Activated CD8-positive, alpha-beta T cell treated with anti-CD3 and anti-CD28 coated beads for 36 hours (primary cell): ENCODE data around the gene ATP13A3. TPM values are rescaled to one million over a fixed set of nuclear protein-coding genes. Genes with fewer than 3 reads are reported as not detected.
"Not testable (repeated sequence)": the region's sequence is repeated elsewhere in the genome, so short reads cannot be mapped to it uniquely, and the experiment has no call there.

ENCODE experiments used
- ATAC-seq: fragments of 200-7000 bp; cut with Tn5 transposase; one replicate; pipeline ENCODE4 v1.10.0; 2021; ENCODE audit warnings: mild to moderate bottlenecking, moderate library complexity
- CTCF ChIA-PET: fragments of 350-600 bp; sonication (Branson Sonifier 250); formaldehyde crosslinking; loops from one replicate; lab custom pipeline; 2021; ENCODE audit warnings: antibody characterized with exemption; lab: Charles Lee
- POLR2A ChIA-PET: fragments of 350-600 bp; sonication (Branson Sonifier 250); formaldehyde crosslinking; loops from one replicate; lab custom pipeline; 2021; ENCODE audit warnings: antibody characterized with exemption; lab: Charles Lee
- DNase-seq: peaks from one replicate; pipeline ENCODE4 v3.0.0-alpha.2; 2020
- H3K27ac Mint-ChIP-seq: one replicate; pipeline ENCODE4 v1.8.0; 2021; ENCODE audit warnings: mild to moderate bottlenecking, mixed read lengths
- H3K27me3 Mint-ChIP-seq: one replicate; pipeline ENCODE4 v1.8.0; 2021; ENCODE audit warnings: mixed read lengths
- H3K36me3 Mint-ChIP-seq: one replicate; pipeline ENCODE4 v1.8.0; 2021; ENCODE audit warnings: low read depth, mixed read lengths
- H3K4me1 Mint-ChIP-seq: one replicate; pipeline ENCODE4 v1.8.0; 2021; ENCODE audit warnings: low read depth, mixed read lengths
- H3K4me3 Mint-ChIP-seq: one replicate; pipeline ENCODE4 v1.8.0; 2021; ENCODE audit warnings: mild to moderate bottlenecking, moderate library complexity, mixed read lengths
- H3K9me3 Mint-ChIP-seq: one replicate; pipeline ENCODE4 v1.8.0; 2021; ENCODE audit warnings: mixed read lengths
- intact Hi-C: fragments of 100-400 bp; cut with micrococcal nuclease; formaldehyde crosslinking; loops from one replicate; pipeline ENCODE4 v1.10.0; 2022
- total RNA-seq, 2 experiments: library from RNA; stranded (reverse); gene quantifications; one replicate each; pipeline ENCODE4 v1.2.3, GENCODE V29; 2021
- TF ChIP-seq, protein P1 (sequence below): fragments of 200-600 bp; IDR thresholded peaks from one replicate; pipeline ENCODE4 v1.8.0; 2022; ENCODE audit warnings: antibody characterized with exemption, mild to moderate bottlenecking

The ATP13A3 gene
- total RNA-seq, 2 experiments from 2014 or later, result 101 to 110 TPM

- H3K27ac Mint-ChIP-seq, result no peak overlapping the region
- intact Hi-C loops, result no loop called here
- POLR2A ChIA-PET, result interaction anchor here (0.6 to 1.9 kb wide), 5 partner anchors 10 to 186 kb away, joined by 3 to 8 read pairs (median 3); no protein-coding TSS in a partner anchor
Measured at GRCh38 chr3:194484614-194485013, 2.2 kb downstream of the ATP13A3 start.

GRCh38 chr3:194483850-194484249 lies 3.0 kb downstream of the ATP13A3 start:
- POLR2A ChIA-PET, result interaction anchor here (0.6 to 1.3 kb wide), 2 partner anchors 10 to 142 kb away, joined by 3 to 6 read pairs; no protein-coding TSS in a partner anchor
- Mint-ChIP-seq H3K9me3 (no peaks in the 10 kb centered on the region), H3K4me1 (peaks cover 66% of the 10 kb centered on the region), H3K4me3 (no peak overlapping the region), H3K27ac (no peak overlapping the region), H3K36me3 (peaks cover 40% of the 10 kb centered on the region), H3K27me3 (no peaks in the 10 kb centered on the region)
- ATAC-seq (no peak), DNase-seq (no peak)
- intact Hi-C loops, result no loop called here
- CTCF ChIA-PET, result interaction anchor here (1.1 to 3.7 kb wide), 5 partner anchors 10 to 111 kb away, joined by 3 to 44 read pairs (median 4); no protein-coding TSS in a partner anchor
- TF ChIP-seq, protein P1, sequence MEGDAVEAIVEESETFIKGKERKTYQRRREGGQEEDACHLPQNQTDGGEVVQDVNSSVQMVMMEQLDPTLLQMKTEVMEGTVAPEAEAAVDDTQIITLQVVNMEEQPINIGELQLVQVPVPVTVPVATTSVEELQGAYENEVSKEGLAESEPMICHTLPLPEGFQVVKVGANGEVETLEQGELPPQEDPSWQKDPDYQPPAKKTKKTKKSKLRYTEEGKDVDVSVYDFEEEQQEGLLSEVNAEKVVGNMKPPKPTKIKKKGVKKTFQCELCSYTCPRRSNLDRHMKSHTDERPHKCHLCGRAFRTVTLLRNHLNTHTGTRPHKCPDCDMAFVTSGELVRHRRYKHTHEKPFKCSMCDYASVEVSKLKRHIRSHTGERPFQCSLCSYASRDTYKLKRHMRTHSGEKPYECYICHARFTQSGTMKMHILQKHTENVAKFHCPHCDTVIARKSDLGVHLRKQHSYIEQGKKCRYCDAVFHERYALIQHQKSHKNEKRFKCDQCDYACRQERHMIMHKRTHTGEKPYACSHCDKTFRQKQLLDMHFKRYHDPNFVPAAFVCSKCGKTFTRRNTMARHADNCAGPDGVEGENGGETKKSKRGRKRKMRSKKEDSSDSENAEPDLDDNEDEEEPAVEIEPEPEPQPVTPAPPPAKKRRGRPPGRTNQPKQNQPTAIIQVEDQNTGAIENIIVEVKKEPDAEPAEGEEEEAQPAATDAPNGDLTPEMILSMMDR, result no peak

More at GRCh38 chr3:194484614-194485013, 2.2 kb downstream of the ATP13A3 start:
- H3K9me3 Mint-ChIP-seq, result no peaks in the 10 kb centered on the region
- CTCF ChIA-PET, result interaction anchor here (1.1 to 3.7 kb wide), 7 partner anchors 9 to 187 kb away, joined by 3 to 44 read pairs (median 4); no protein-coding TSS in a partner anchor
- DNase-seq (peak; percentile 12), ATAC-seq (no peak)
- H3K36me3 Mint-ChIP-seq, result peaks cover 42% of the 10 kb centered on the region
- TF ChIP-seq, protein P1, result no peak
- peaks cover 67% of the 10 kb centered on the region for H3K4me1 Mint-ChIP-seq
- H3K4me3 Mint-ChIP-seq, result peak overlapping the region; percentile 90
- H3K27me3 Mint-ChIP-seq, result no peaks in the 10 kb centered on the region

DNA sequence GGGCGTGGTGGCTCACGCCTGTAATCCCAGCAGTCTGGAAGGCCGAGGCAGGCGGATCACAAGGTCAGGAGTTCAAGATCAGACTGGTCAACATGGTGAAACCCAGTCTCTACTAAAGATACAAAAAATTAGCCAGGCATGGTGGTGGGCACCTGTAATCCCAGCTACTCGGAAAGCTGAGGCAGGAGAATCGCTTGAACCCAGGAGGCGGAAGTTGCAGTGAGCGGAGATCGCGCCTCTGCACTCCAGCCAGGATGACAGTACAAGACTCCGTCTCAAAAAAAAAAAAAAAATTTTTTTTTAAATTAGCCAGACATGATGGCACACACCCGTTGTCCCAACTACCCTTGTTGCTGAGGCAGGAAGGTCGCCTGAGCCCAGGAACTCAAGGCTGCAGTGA lies 4.0 kb downstream of the ATP13A3 start:
- ATAC-seq, intact Hi-C loops, POLR2A ChIA-PET, H3K27me3 Mint-ChIP-seq, DNase-seq, H3K9me3 Mint-ChIP-seq: not testable (repeated sequence)
- H3K4me3 Mint-ChIP-seq, result peak overlapping the region; percentile 12
- CTCF ChIA-PET, result interaction anchor here (1.5 to 3.7 kb wide), 2 partner anchors 10 to 11 kb away, joined by 3 to 44 read pairs; no protein-coding TSS in a partner anchor
- peaks cover 59% of the 10 kb centered on the region for H3K4me1 Mint-ChIP-seq
- peak overlapping the region; percentile 81 for H3K27ac Mint-ChIP-seq
- H3K36me3 Mint-ChIP-seq, result peaks cover 37% of the 10 kb centered on the region

- ChIA-PET CTCF (no interaction called here), POLR2A (no interaction called here)
- DNase-seq, result peak; percentile 17
- TF ChIP-seq, protein P1, result no peak
- no peaks in the 10 kb centered on the region for H3K27me3 Mint-ChIP-seq
- peak overlapping the region; percentile 81 for H3K27ac Mint-ChIP-seq
- ATAC-seq, result no peak
- intact Hi-C loops, result no loop called here
- peak overlapping the region; percentile 12 for H3K4me3 Mint-ChIP-seq
- H3K36me3 Mint-ChIP-seq, result peaks cover 37% of the 10 kb centered on the region
- peaks cover 52% of the 10 kb centered on the region for H3K4me1 Mint-ChIP-seq
- H3K9me3 Mint-ChIP-seq, result no peaks in the 10 kb centered on the region
Measured at GRCh38 chr3:194482196-194482593, 4.6 kb downstream of the ATP13A3 start.

GRCh38 chr3:194481525-194482195 lies 5.1 kb downstream of the ATP13A3 start:
- intact Hi-C loops, result no loop called here
- ATAC-seq (no peak), DNase-seq (no peak)
- POLR2A ChIA-PET, result no interaction called here
- Mint-ChIP-seq H3K4me1 (peaks cover 50% of the 10 kb centered on the region), H3K4me3 (peak overlapping the region; percentile 12), H3K27me3 (no peaks in the 10 kb centered on the region), H3K27ac (peak overlapping the region; percentile 81), H3K36me3 (peaks cover 37% of the 10 kb centered on the region), H3K9me3 (no peaks in the 10 kb centered on the region)
- CTCF ChIA-PET, result interaction anchor here (1.5 to 2.3 kb wide), 4 partner anchors 9 to 152 kb away, joined by 3 to 8 read pairs (median 5); no protein-coding TSS in a partner anchor
- TF ChIP-seq, protein P1, result no peak
